HG03565 (cell line): ENCODE measurements around the gene ZNF793.

Experiments used
- ATAC-seq: cut with Tn5 transposase; IDR thresholded peaks from one replicate; pipeline ENCODE4 v1.9.1; 2021; ENCODE audit warnings: mild to moderate bottlenecking, moderate library complexity; ENCODE audit not compliant: unreplicated experiment

The ZNF793 gene

GRCh38 chr19:37564624-37565369, 58.1 kb downstream of the ZNF793 start:
- no peak for ATAC-seq

GRCh38 chr19:37565370-37565669, 58.6 kb downstream of the ZNF793 start:
- no peak for ATAC-seq

DNA sequence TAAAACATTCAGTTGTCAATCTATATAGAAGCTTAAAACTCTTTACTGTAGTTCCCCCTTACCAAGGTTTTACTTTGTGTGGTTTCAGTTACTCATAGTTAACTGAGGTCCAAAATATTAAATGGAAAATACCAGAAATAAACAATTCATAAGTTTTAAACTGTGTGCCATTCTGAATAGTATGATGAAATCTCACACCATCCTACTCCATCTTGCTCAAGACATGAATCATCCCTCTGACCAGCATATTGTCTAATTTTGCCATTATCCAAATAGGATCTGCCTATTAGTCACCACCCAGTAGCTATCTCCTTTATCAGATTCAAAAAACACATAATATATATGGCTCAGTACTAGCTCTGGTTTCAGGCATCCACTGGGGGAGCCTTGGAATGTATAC, 65.5 kb downstream of the ZNF793 start:
- ATAC-seq = no peak

- ATAC-seq = no peak
Observed at GRCh38 chr19:37583340-37583739, 76.6 kb downstream of the ZNF793 start.
